Prostate gland (tissue), 2 donors: Measurements from ENCODE around the gene CUTC.

Experiments
- POLR2AphosphoS5 ChIP-seq: sonication (generic); formaldehyde crosslinking; IDR thresholded peaks from one replicate; pipeline ENCODE4 v1.6.1; 2017; ENCODE audit warnings: antibody characterized with exemption
- TF ChIP-seq, protein P1 (sequence below), 4 experiments: fragments of 200-600 bp in 2 of 4; fragments of 450-650 bp in 2 of 4; sonication (generic) in 2 of 4; IDR thresholded peaks; 1 replicate in 3 of 4; 2 replicates in 1 of 4; pipeline ENCODE4 v1.5.1; 2016 to 2019; ENCODE audit warnings: antibody characterized with exemption in 4 of 4, mild to moderate bottlenecking in 2 of 4, moderate library complexity in 2 of 4

DNA sequence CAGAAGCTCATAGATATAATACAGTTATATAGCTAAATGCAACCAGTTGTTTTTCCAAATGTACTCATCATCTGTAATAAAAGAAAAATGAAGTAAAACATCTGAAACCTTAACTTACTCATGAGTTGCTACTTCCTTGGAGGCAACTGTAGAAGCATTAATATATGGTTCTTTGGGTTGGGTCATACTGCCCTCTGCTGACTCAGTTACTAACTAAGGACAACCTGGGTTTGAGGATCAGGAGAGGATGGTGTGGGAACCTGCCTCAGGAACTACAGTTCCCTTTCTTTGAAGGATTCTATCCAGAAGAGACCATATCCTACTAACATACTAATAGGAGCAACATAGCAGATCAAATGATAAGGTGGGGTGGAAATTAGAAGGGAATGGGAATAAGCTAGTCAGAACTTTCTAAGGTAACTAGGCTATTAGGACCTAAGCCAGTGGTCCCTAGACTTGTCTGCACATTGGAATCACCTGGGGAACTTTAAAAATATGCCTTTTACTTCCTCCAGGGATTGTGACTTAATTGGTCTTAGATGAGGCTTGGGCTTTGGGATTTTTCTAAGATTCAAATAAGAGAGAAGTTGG, 20.8 kb upstream of the CUTC start:
- TF ChIP-seq, protein P1, sequence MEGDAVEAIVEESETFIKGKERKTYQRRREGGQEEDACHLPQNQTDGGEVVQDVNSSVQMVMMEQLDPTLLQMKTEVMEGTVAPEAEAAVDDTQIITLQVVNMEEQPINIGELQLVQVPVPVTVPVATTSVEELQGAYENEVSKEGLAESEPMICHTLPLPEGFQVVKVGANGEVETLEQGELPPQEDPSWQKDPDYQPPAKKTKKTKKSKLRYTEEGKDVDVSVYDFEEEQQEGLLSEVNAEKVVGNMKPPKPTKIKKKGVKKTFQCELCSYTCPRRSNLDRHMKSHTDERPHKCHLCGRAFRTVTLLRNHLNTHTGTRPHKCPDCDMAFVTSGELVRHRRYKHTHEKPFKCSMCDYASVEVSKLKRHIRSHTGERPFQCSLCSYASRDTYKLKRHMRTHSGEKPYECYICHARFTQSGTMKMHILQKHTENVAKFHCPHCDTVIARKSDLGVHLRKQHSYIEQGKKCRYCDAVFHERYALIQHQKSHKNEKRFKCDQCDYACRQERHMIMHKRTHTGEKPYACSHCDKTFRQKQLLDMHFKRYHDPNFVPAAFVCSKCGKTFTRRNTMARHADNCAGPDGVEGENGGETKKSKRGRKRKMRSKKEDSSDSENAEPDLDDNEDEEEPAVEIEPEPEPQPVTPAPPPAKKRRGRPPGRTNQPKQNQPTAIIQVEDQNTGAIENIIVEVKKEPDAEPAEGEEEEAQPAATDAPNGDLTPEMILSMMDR (IDR thresholded peaks at IDR 0.05) = peak in 3 of 4 experiments; percentile 43 to 62 (median 54)
- TF ChIP-seq POLR2AphosphoS5 = peak; percentile 44
